Astrocyte (in vitro differentiated cells and primary cell): ENCODE measurements around the gene MBOAT2.
"Not testable (repeated sequence)": the region's sequence is repeated elsewhere in the genome, so short reads cannot be mapped to it uniquely, and the experiment has no call there.

ENCODE experiments used
- EZH2 ChIP-seq: IDR thresholded peaks from 2 replicates; pipeline ENCODE4 v1.6.1; 2012; ENCODE audit warnings: mild to moderate bottlenecking, low read length, inconsistent platforms; ENCODE audit not compliant: insufficient read depth
- TF ChIP-seq, protein P1 (sequence below): IDR thresholded peaks from 2 replicates; pipeline ENCODE4 v1.5.1; 2011; ENCODE audit warnings: low read depth, mild to moderate bottlenecking, inconsistent platforms, low read length, moderate library complexity; ENCODE audit not compliant: insufficient read depth

DNA sequence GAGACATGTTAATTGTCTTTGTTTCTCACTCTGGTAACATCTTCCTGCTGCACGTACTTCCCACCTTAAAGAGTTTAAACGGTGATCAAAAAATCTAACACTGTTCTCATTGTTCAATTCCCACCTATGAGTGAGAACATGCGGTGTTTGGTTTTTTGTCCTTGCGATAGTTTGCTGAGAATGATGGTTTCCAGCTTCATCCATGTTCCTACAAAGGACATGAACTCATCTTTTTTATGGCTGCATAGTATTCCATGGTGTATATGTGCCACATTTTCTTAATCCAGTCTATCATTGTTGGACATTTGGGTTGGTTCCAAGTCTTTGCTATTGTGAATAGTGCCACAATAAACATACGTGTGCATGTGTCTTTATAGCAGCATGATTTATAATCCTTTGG lies 73.3 kb downstream of the MBOAT2 start:
- TF ChIP-seq, protein P1, sequence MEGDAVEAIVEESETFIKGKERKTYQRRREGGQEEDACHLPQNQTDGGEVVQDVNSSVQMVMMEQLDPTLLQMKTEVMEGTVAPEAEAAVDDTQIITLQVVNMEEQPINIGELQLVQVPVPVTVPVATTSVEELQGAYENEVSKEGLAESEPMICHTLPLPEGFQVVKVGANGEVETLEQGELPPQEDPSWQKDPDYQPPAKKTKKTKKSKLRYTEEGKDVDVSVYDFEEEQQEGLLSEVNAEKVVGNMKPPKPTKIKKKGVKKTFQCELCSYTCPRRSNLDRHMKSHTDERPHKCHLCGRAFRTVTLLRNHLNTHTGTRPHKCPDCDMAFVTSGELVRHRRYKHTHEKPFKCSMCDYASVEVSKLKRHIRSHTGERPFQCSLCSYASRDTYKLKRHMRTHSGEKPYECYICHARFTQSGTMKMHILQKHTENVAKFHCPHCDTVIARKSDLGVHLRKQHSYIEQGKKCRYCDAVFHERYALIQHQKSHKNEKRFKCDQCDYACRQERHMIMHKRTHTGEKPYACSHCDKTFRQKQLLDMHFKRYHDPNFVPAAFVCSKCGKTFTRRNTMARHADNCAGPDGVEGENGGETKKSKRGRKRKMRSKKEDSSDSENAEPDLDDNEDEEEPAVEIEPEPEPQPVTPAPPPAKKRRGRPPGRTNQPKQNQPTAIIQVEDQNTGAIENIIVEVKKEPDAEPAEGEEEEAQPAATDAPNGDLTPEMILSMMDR, result not testable (repeated sequence)
- TF ChIP-seq EZH2, result not testable (repeated sequence)
